WTC11 (cell line): ENCODE results near the gene FAM162B. TPM values are rescaled to one million over a fixed set of nuclear protein-coding genes. Genes with fewer than 3 reads are reported as not detected.

ENCODE experiments used
- ATAC-seq: fragments of 200-7000 bp; cut with Tn5 transposase; 2 replicates; pipeline ENCODE4 v1.10.0; 2021; ENCODE audit warnings: mild to moderate bottlenecking, moderate library complexity
- CTCF ChIA-PET: fragments of 300-600 bp; sonication (Branson Sonifier 250); formaldehyde crosslinking; loops from one replicate; lab custom pipeline; 2021; ENCODE audit warnings: antibody characterized with exemption; lab: Charles Lee
- POLR2A ChIA-PET: fragments of 350-600 bp; sonication (Branson Sonifier 250); formaldehyde crosslinking; loops from one replicate; lab custom pipeline; 2021; ENCODE audit warnings: antibody characterized with exemption; lab: Charles Lee
- DNase-seq: peaks from one replicate; pipeline ENCODE4 v3.0.0; 2021; ENCODE audit warnings: low spot score
- H3K27ac Mint-ChIP-seq: 2 replicates; pipeline ENCODE4 v1.8.0; 2021; ENCODE audit warnings: mixed read lengths
- H3K27me3 Mint-ChIP-seq: 2 replicates; pipeline ENCODE4 v1.8.0; 2021; ENCODE audit warnings: low read depth, mild to moderate bottlenecking, moderate library complexity, mixed read lengths
- H3K36me3 Mint-ChIP-seq: 2 replicates; pipeline ENCODE4 v1.8.0; 2021; ENCODE audit warnings: mixed read lengths
- H3K4me1 Mint-ChIP-seq: 2 replicates; pipeline ENCODE4 v1.8.0; 2022; ENCODE audit warnings: mixed read lengths
- H3K4me3 Mint-ChIP-seq: 2 replicates; pipeline ENCODE4 v1.8.0; 2021; ENCODE audit warnings: mild to moderate bottlenecking, moderate library complexity, mixed read lengths
- H3K9me3 Mint-ChIP-seq: 2 replicates; pipeline ENCODE4 v1.8.0; 2021; ENCODE audit warnings: mixed read lengths
- ATF1 ChIP-seq: sonication (generic); formaldehyde crosslinking; IDR thresholded peaks from 2 replicates; pipeline ENCODE4 v1.8.1; 2023; ENCODE audit warnings: mild to moderate bottlenecking, moderate library complexity, missing genetic modification reagents
- CREB1 ChIP-seq: sonication (generic); formaldehyde crosslinking; IDR thresholded peaks from 2 replicates; pipeline ENCODE4 v1.8.0; 2023; ENCODE audit warnings: mild to moderate bottlenecking, missing genetic modification reagents
- GRHL2 ChIP-seq: fragments of 250-450 bp; sonication (Bioruptor Pico); IDR thresholded peaks from 2 replicates; pipeline ENCODE4 v1.8.0; 2022; ENCODE audit warnings: mild to moderate bottlenecking, moderate library complexity; ENCODE audit not compliant: insufficient replicate concordance, severe bottlenecking
- HMGA2 ChIP-seq: fragments of 250-450 bp; sonication (Bioruptor Pico); IDR thresholded peaks from 2 replicates; pipeline ENCODE4 v1.4.0; 2021; ENCODE audit warnings: mild to moderate bottlenecking, moderate library complexity
- HMGXB4 ChIP-seq: sonication (generic); formaldehyde crosslinking; IDR thresholded peaks from 2 replicates; pipeline ENCODE4 v1.8.1; 2023; ENCODE audit warnings: mild to moderate bottlenecking, moderate library complexity, missing genetic modification reagents
- KAT7 ChIP-seq: sonication (generic); formaldehyde crosslinking; IDR thresholded peaks from 2 replicates; pipeline ENCODE4 v1.8.1; 2023; ENCODE audit warnings: missing genetic modification reagents, mild to moderate bottlenecking, borderline replicate concordance
- NFYB ChIP-seq: sonication (generic); formaldehyde crosslinking; conservative IDR thresholded peaks from 2 replicates; pipeline ENCODE4 v1.8.0; 2022; ENCODE audit warnings: low read depth, missing genetic modification reagents
- NR1H2 ChIP-seq: sonication (generic); formaldehyde crosslinking; IDR thresholded peaks from 2 replicates; pipeline ENCODE4 v1.9.0; 2021; ENCODE audit warnings: mild to moderate bottlenecking, moderate library complexity, missing genetic modification reagents
- NR2C2 ChIP-seq: sonication (generic); formaldehyde crosslinking; IDR thresholded peaks from 2 replicates; pipeline ENCODE4 v1.8.0; 2022; ENCODE audit warnings: mild to moderate bottlenecking, missing genetic modification reagents
- TEAD4 ChIP-seq: sonication (generic); formaldehyde crosslinking; IDR thresholded peaks from 2 replicates; pipeline ENCODE4 v1.8.0; 2022; ENCODE audit warnings: mild to moderate bottlenecking, missing genetic modification reagents
- ZNF232 ChIP-seq: sonication (generic); formaldehyde crosslinking; IDR thresholded peaks from 2 replicates; pipeline ENCODE4 v1.8.0; 2022; ENCODE audit warnings: mild to moderate bottlenecking, missing genetic modification reagents
- ZNF416 ChIP-seq: fragments of 250-450 bp; sonication (Bioruptor Pico); IDR thresholded peaks from 2 replicates; pipeline ENCODE4 v1.9.0; 2021; ENCODE audit warnings: mild to moderate bottlenecking, inconsistent platforms
- total RNA-seq: library from RNA; stranded (reverse); gene quantifications from 3 replicates; pipeline ENCODE4 v1.2.3, GENCODE V29; 2021
- TF ChIP-seq, protein P1 (sequence below): sonication (generic); formaldehyde crosslinking; IDR thresholded peaks from 2 replicates; pipeline ENCODE4 v1.8.0; 2022; ENCODE audit warnings: mild to moderate bottlenecking, missing genetic modification reagents
- TF ChIP-seq, protein P2 (sequence below): sonication (generic); formaldehyde crosslinking; IDR thresholded peaks from 2 replicates; pipeline ENCODE4 v1.8.1; 2022; ENCODE audit warnings: low read depth, missing genetic modification reagents, borderline replicate concordance
- TF ChIP-seq, protein P3 (sequence below): sonication (generic); formaldehyde crosslinking; IDR thresholded peaks from 2 replicates; pipeline ENCODE4 v1.8.0; 2023; ENCODE audit warnings: missing genetic modification reagents, mild to moderate bottlenecking, borderline replicate concordance

The FAM162B gene
- total RNA-seq, 1 experiment from 2014 or later, result 1.6 TPM

- Mint-ChIP-seq H3K4me1 (no peaks in the 10 kb centered on the region), H3K4me3 (no peak overlapping the region)
- CTCF ChIA-PET, result no interaction called here
- ATAC-seq, result no peak
- POLR2A ChIA-PET, result no interaction called here
- TF ChIP-seq ZNF416 (CRISPR knock-in tag) (no peak), NR2C2 (CRISPR knock-in tag) (no peak), HMGXB4 (CRISPR knock-in tag) (no peak), ATF1 (CRISPR knock-in tag) (no peak), GRHL2 (CRISPR knock-in tag) (no peak)
- TF ChIP-seq, all 79 proteins: peak for 0
- DNase-seq, result no peak
- Mint-ChIP-seq H3K36me3 (peaks cover 18% of the 10 kb centered on the region), H3K9me3 (no peaks in the 10 kb centered on the region), H3K27ac (no peak overlapping the region), H3K27me3 (no peaks in the 10 kb centered on the region)
Measured at GRCh38 chr6:116730513-116730912, 35.0 kb downstream of the FAM162B start.

DNA sequence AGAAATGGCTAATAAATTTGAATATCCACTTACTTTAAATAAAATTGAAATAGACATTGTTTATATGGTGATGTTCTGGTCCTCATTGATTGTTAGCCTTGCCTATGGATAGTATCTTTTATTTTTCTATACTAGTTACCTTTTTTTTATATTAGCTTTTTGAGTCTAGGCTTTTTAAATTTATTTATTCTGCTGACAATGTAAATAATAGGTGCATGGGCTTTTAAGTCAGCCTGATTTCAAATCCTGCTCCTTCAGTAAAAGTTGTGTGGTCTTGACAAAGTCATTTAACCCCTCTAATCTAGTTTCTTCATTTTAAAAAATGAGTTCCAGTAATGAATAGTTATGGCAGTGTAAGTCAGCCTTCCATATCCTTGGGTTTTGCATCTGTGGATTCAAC is 38.6 kb downstream of the FAM162B start:
- H3K4me1 Mint-ChIP-seq, result no peaks in the 10 kb centered on the region
- no peak for TF ChIP-seq ATF1 (CRISPR knock-in tag)
- no peak for TF ChIP-seq HMGXB4 (CRISPR knock-in tag)
- TF ChIP-seq CREB1 (CRISPR knock-in tag), result no peak
- no peak for TF ChIP-seq KAT7 (CRISPR knock-in tag)
- no peak for TF ChIP-seq ZNF232
- no peak for TF ChIP-seq TEAD4 (CRISPR knock-in tag)
- no peak for TF ChIP-seq NFYB (CRISPR knock-in tag)
- TF ChIP-seq, protein P1, sequence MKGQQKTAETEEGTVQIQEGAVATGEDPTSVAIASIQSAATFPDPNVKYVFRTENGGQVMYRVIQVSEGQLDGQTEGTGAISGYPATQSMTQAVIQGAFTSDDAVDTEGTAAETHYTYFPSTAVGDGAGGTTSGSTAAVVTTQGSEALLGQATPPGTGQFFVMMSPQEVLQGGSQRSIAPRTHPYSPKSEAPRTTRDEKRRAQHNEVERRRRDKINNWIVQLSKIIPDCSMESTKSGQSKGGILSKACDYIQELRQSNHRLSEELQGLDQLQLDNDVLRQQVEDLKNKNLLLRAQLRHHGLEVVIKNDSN (CRISPR knock-in tag), result no peak
- TF ChIP-seq HMGA2 (CRISPR knock-in tag), result no peak
- TF ChIP-seq, protein P2, sequence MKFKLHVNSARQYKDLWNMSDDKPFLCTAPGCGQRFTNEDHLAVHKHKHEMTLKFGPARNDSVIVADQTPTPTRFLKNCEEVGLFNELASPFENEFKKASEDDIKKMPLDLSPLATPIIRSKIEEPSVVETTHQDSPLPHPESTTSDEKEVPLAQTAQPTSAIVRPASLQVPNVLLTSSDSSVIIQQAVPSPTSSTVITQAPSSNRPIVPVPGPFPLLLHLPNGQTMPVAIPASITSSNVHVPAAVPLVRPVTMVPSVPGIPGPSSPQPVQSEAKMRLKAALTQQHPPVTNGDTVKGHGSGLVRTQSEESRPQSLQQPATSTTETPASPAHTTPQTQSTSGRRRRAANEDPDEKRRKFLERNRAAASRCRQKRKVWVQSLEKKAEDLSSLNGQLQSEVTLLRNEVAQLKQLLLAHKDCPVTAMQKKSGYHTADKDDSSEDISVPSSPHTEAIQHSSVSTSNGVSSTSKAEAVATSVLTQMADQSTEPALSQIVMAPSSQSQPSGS (CRISPR knock-in tag), result no peak
- TF ChIP-seq, protein P3, sequence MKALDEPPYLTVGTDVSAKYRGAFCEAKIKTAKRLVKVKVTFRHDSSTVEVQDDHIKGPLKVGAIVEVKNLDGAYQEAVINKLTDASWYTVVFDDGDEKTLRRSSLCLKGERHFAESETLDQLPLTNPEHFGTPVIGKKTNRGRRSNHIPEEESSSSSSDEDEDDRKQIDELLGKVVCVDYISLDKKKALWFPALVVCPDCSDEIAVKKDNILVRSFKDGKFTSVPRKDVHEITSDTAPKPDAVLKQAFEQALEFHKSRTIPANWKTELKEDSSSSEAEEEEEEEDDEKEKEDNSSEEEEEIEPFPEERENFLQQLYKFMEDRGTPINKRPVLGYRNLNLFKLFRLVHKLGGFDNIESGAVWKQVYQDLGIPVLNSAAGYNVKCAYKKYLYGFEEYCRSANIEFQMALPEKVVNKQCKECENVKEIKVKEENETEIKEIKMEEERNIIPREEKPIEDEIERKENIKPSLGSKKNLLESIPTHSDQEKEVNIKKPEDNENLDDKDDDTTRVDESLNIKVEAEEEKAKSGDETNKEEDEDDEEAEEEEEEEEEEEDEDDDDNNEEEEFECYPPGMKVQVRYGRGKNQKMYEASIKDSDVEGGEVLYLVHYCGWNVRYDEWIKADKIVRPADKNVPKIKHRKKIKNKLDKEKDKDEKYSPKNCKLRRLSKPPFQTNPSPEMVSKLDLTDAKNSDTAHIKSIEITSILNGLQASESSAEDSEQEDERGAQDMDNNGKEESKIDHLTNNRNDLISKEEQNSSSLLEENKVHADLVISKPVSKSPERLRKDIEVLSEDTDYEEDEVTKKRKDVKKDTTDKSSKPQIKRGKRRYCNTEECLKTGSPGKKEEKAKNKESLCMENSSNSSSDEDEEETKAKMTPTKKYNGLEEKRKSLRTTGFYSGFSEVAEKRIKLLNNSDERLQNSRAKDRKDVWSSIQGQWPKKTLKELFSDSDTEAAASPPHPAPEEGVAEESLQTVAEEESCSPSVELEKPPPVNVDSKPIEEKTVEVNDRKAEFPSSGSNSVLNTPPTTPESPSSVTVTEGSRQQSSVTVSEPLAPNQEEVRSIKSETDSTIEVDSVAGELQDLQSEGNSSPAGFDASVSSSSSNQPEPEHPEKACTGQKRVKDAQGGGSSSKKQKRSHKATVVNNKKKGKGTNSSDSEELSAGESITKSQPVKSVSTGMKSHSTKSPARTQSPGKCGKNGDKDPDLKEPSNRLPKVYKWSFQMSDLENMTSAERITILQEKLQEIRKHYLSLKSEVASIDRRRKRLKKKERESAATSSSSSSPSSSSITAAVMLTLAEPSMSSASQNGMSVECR (CRISPR knock-in tag), result no peak
- no peak for TF ChIP-seq NR1H2 (CRISPR knock-in tag)
- TF ChIP-seq, all 79 proteins: peak for 0
- Mint-ChIP-seq H3K36me3 (peaks cover 29% of the 10 kb centered on the region), H3K9me3 (no peaks in the 10 kb centered on the region), H3K27me3 (no peaks in the 10 kb centered on the region), H3K27ac (no peak overlapping the region), H3K4me3 (no peak overlapping the region)
- no peak for DNase-seq
- CTCF ChIA-PET, result no interaction called here
- ATAC-seq, result no peak
- POLR2A ChIA-PET, result no interaction called here
